ENCODE measurements around the gene SAG.

SAG gene

GRCh38 chr2:233384015-233384414, 76.4 kb downstream of the SAG start:
- TF ChIP-seq CTCF (IDR thresholded peaks at IDR 0.05; ENCODE audit: borderline replicate concordance, insufficient read depth, low read depth, low read length): peak; percentile 42
- no peak overlapping the region for H3K4me3 ChIP-seq (ENCODE audit: low read depth, low read length)

GRCh38 chr2:233384811-233385488, 77.3 kb downstream of the SAG start:
- TF ChIP-seq CTCF (IDR thresholded peaks at IDR 0.05; ENCODE audit: borderline replicate concordance, insufficient read depth, low read depth, low read length): no peak
- H3K4me3 ChIP-seq (ENCODE audit: low read depth, low read length): no peak overlapping the region

GRCh38 chr2:233385489-233386044, 78.0 kb downstream of the SAG start:
- TF ChIP-seq CTCF (IDR thresholded peaks at IDR 0.05; ENCODE audit: borderline replicate concordance, insufficient read depth, low read depth, low read length): no peak
- peak overlapping the region; percentile 47 for H3K4me3 ChIP-seq (ENCODE audit: low read depth, low read length)

GRCh38 chr2:233386382-233387041, 78.9 kb downstream of the SAG start:
- peak overlapping the region; percentile 47 for H3K4me3 ChIP-seq (ENCODE audit: low read depth, low read length)
- TF ChIP-seq CTCF (IDR thresholded peaks at IDR 0.05; ENCODE audit: borderline replicate concordance, insufficient read depth, low read depth, low read length): no peak

- no peak for TF ChIP-seq CTCF (IDR thresholded peaks at IDR 0.05; ENCODE audit: borderline replicate concordance, insufficient read depth, low read depth, low read length)
- peak overlapping the region; percentile 47 for H3K4me3 ChIP-seq (ENCODE audit: low read depth, low read length)
These were observed 79.6 kb downstream of the SAG start for GRCh38 chr2:233387225-233387624.

GRCh38 chr2:233387667-233388528, 80.3 kb downstream of the SAG start:
- no peak overlapping the region for H3K4me3 ChIP-seq (ENCODE audit: low read depth, low read length)
- no peak for TF ChIP-seq CTCF (IDR thresholded peaks at IDR 0.05; ENCODE audit: borderline replicate concordance, insufficient read depth, low read depth, low read length)
